Measurements from ENCODE around the gene SH3BGRL2. TPM values are rescaled to one million over a fixed set of nuclear protein-coding genes. Genes with fewer than 3 reads are reported as not detected.

Gene SH3BGRL2
- total and polyA plus RNA-seq, 2 of the 8 experiments (the other 6 are each of a cell fraction or from before 2014, with no cell fraction given) = 6.0 to 20.3 TPM

- H3K27me3 ChIP-seq (replicated peaks in 1 of 4; ENCODE audit: control insufficient read depth in 3 of 4, extremely low read depth in 1 of 4, insufficient read depth in 3 of 4, low read length in 3 of 4) = no peaks in the 10 kb centered on the region
- H2BK5ac ChIP-seq (ENCODE audit: low read depth, low read length) = no peak overlapping the region
- no peaks in the 10 kb centered on the region for H3K79me1 ChIP-seq (ENCODE audit: low read depth, low read length)
- no peak overlapping the region for H2BK120ac ChIP-seq (replicated peaks; ENCODE audit: low read depth, low read length)
- H3K36me3 ChIP-seq (ENCODE audit: control insufficient read depth in 2 of 4, insufficient read depth in 4 of 4, low read length in 3 of 4) = no peaks in the 10 kb centered on the region
- H4K20me1 ChIP-seq (replicated peaks in 1 of 2; ENCODE audit: control insufficient read depth in 1 of 2, insufficient read depth in 2 of 2, low read length in 2 of 2) = no peaks in the 10 kb centered on the region
- no peak overlapping the region for H3K14ac ChIP-seq (ENCODE audit: insufficient read length)
- POLR2A ChIA-PET (ENCODE audit: partially characterized antibody) = interaction anchor here (1.0 kb wide), 1 partner anchor 17 kb away, joined by 3 read pairs; the partner anchor contains the start of gene SH3BGRL2
- H3K9ac ChIP-seq (replicated peaks in 1 of 4; ENCODE audit: extremely low read depth in 1 of 4, low read depth in 3 of 4, low read length in 3 of 4) = no peak overlapping the region
- FAIRE-seq = no peak
- no peak overlapping the region for H2BK15ac ChIP-seq (ENCODE audit: low read length)
- H2AFZ ChIP-seq (ENCODE audit: low read length) = no peak overlapping the region
- no peak for TF ChIP-seq ATF2 (IDR thresholded peaks at IDR 0.05; ENCODE audit: low read length)
- no peak for TF ChIP-seq HDAC2 (IDR thresholded peaks at IDR 0.05; ENCODE audit: borderline replicate concordance in 1 of 2, low read depth in 2 of 2, low read length in 2 of 2)
- TF ChIP-seq EZH2 (IDR thresholded peaks at IDR 0.05; ENCODE audit: low read depth, low read length, severe bottlenecking) = no peak
- no peak for TF ChIP-seq TAF7 (optimal IDR thresholded peaks at IDR 0.05; ENCODE audit: borderline replicate concordance, low read depth, low read length)
- no peak for TF ChIP-seq SRF (IDR thresholded peaks at IDR 0.05; ENCODE audit: low read depth, low read length)
- no peak for TF ChIP-seq BCL11A (IDR thresholded peaks at IDR 0.05; ENCODE audit: low read depth in 2 of 2, low read length in 2 of 2)
- no peak overlapping the region for H4K8ac ChIP-seq (ENCODE audit: extremely low read depth, insufficient read depth, low read length)
- no peak overlapping the region for H2AK5ac ChIP-seq (ENCODE audit: low read depth, low read length)
- CTCF ChIA-PET (ENCODE audit: partially characterized antibody) = interaction anchor here (1.1 to 1.4 kb wide), 2 partner anchors 10 to 81 kb away, joined by 3 to 4 read pairs; no protein-coding TSS in a partner anchor
- H3K18ac ChIP-seq (ENCODE audit: extremely low read depth, low read length) = no peak overlapping the region
- no peak overlapping the region for H3K23ac ChIP-seq (ENCODE audit: insufficient read length)
- H3K4me3 ChIP-seq (ENCODE audit: extremely low read depth in 1 of 4, insufficient read depth in 2 of 4, low read depth in 3 of 4, low read length in 4 of 4) = no peak overlapping the region
- WGBS, 2 experiments (ENCODE audit: extremely low coverage in 1 of 2, insufficient coverage in 1 of 2, insufficient read length in 1 of 2, insufficient replicate concordance in 2 of 2, low coverage in 1 of 2, low lambda C conversion rate in 2 of 2, missing lambda C conversion rate in 1 of 2) = 82% methylated on average over 6 of the region's 6 CpGs; no CpG with 5 or more reads in 1 of the 2 experiments
- no peaks in the 10 kb centered on the region for H3K23me2 ChIP-seq (ENCODE audit: low read depth, low read length)
- no peaks in the 10 kb centered on the region for H3K9me3 ChIP-seq (ENCODE audit: insufficient read depth in 2 of 2, low read depth in 1 of 2, low read length in 1 of 2)
- 0 out of 7 replicates have a peak, but pooled peaks cover 0 to 2% (median 0%) of the 10 kb centered on the region in 4 experiments for H3K4me1 ChIP-seq (replicated peaks in 1 of 4; ENCODE audit: control insufficient read depth in 3 of 4, insufficient read depth in 4 of 4, low read length in 3 of 4)
- no peak overlapping the region for H3K4ac ChIP-seq (replicated peaks; ENCODE audit: insufficient read length, low read depth, low read length)
- H3K27ac ChIP-seq (ENCODE audit: low read depth, low read length) = no peak overlapping the region
- no peak overlapping the region for H2BK12ac ChIP-seq (ENCODE audit: low read depth, low read length)
- H4K91ac ChIP-seq (replicated peaks; ENCODE audit: insufficient read length, low read length) = no peak overlapping the region
- H3K4me2 ChIP-seq (ENCODE audit: insufficient read depth in 1 of 2, low read depth in 2 of 2, low read length in 2 of 2) = no peak overlapping the region
- H2BK20ac ChIP-seq (ENCODE audit: low read length) = no peak overlapping the region
- no peaks in the 10 kb centered on the region for H3K79me2 ChIP-seq (ENCODE audit: control insufficient read depth in 1 of 2, insufficient read depth in 2 of 2, low read length in 2 of 2)
- H3K56ac ChIP-seq (replicated peaks; ENCODE audit: insufficient read length, low read depth, low read length) = no peak overlapping the region
- no peak for DNase-seq (ENCODE audit: low read depth in 1 of 2, low spot score in 2 of 2)
- no peak overlapping the region for H4K5ac ChIP-seq (ENCODE audit: insufficient read length, low read depth, low read length)
Measured at GRCh38 chr6:79613912-79614311, 17.2 kb upstream of the SH3BGRL2 start.

Measured in H1 (cell line).